Measurements from ENCODE around the gene KRTAP16-1. TPM values are rescaled to one million over a fixed set of nuclear protein-coding genes. Genes with fewer than 3 reads are reported as not detected.

The KRTAP16-1 gene
- total RNA-seq, 1 experiment from 2014 or later = not detected

- no TSS peak for BruUV-seq (replicated peaks)
- intact Hi-C loops (cut with micrococcal nuclease; ENCODE audit: unreplicated experiment) = loop anchor here (2.0 to 5.0 kb wide), 3 partner anchors 177 to 467 kb away; partner anchors contain the start of gene KRTAP4-5
- no peaks in the 10 kb centered on the region for H3K27me3 ChIP-seq (replicated peaks; ENCODE audit: insufficient read depth, low read depth, low read length, poor library complexity)
- no peak overlapping the region for H3K27ac ChIP-seq (ENCODE audit: low read depth, low read length, poor library complexity, severe bottlenecking)
- no peaks in the 10 kb centered on the region for H3K4me1 ChIP-seq (ENCODE audit: insufficient read depth, low read length, poor library complexity, severe bottlenecking)
- ChIA-PET POLR2A (ENCODE audit: low non-redundant PET) (no interaction called here), CTCF (no interaction called here)
- no peak for DNase-seq (ENCODE audit: low spot score)
- no peak overlapping the region for H3K4me3 ChIP-seq (ENCODE audit: low read depth, low read length, poor library complexity, severe bottlenecking)
- TF ChIP-seq CTCF (conservative IDR thresholded peaks at IDR 0.05; ENCODE audit: low read depth, low read length) = peak; percentile 29; the same call in 1 of the 2 replicates
- TF ChIP-seq EZH2 (IDR thresholded peaks at IDR 0.05; ENCODE audit: borderline replicate concordance, low read depth, low read length, poor library complexity, severe bottlenecking) = no peak
- H3K36me3 ChIP-seq (ENCODE audit: insufficient read depth, low read length, poor library complexity, severe bottlenecking) = no peaks in the 10 kb centered on the region
- no peaks in the 10 kb centered on the region for H3K9me3 ChIP-seq (ENCODE audit: low read depth, low read length, poor library complexity, severe bottlenecking)
Measured at GRCh38 chr17:41324180-41325075, 15.3 kb upstream of the KRTAP16-1 start.

GRCh38 chr17:41322903-41323895 is 14.1 kb upstream of the KRTAP16-1 start:
- H3K4me3 ChIP-seq (ENCODE audit: low read depth, low read length, poor library complexity, severe bottlenecking) = no peak overlapping the region
- H3K36me3 ChIP-seq (ENCODE audit: insufficient read depth, low read length, poor library complexity, severe bottlenecking) = no peaks in the 10 kb centered on the region
- no peaks in the 10 kb centered on the region for H3K4me1 ChIP-seq (ENCODE audit: insufficient read depth, low read length, poor library complexity, severe bottlenecking)
- H3K9me3 ChIP-seq (ENCODE audit: low read depth, low read length, poor library complexity, severe bottlenecking) = no peaks in the 10 kb centered on the region
- TF ChIP-seq CTCF (conservative IDR thresholded peaks at IDR 0.05; ENCODE audit: low read depth, low read length) (no peak), EZH2 (IDR thresholded peaks at IDR 0.05; ENCODE audit: borderline replicate concordance, low read depth, low read length, poor library complexity, severe bottlenecking) (no peak)
- H3K27me3 ChIP-seq (replicated peaks; ENCODE audit: insufficient read depth, low read depth, low read length, poor library complexity) = no peaks in the 10 kb centered on the region
- no TSS peak for BruUV-seq (replicated peaks)
- CTCF ChIA-PET = interaction anchor here (1.0 kb wide), 1 partner anchor 7 kb away, joined by 6 read pairs; no protein-coding TSS in a partner anchor
- no peak overlapping the region for H3K27ac ChIP-seq (ENCODE audit: low read depth, low read length, poor library complexity, severe bottlenecking)
- POLR2A ChIA-PET (ENCODE audit: low non-redundant PET) = no interaction called here
- DNase-seq (ENCODE audit: low spot score) = no peak
- intact Hi-C loops (cut with micrococcal nuclease; ENCODE audit: unreplicated experiment) = no loop called here

GRCh38 chr17:41322094-41322902 is 13.2 kb upstream of the KRTAP16-1 start:
- H3K9me3 ChIP-seq (ENCODE audit: low read depth, low read length, poor library complexity, severe bottlenecking) = no peaks in the 10 kb centered on the region
- BruUV-seq (replicated peaks) = no TSS peak
- no peak overlapping the region for H3K4me3 ChIP-seq (ENCODE audit: low read depth, low read length, poor library complexity, severe bottlenecking)
- ChIA-PET CTCF (interaction anchor here (1.0 kb wide), 1 partner anchor 8 kb away, joined by 6 read pairs; no protein-coding TSS in a partner anchor), POLR2A (ENCODE audit: low non-redundant PET) (no interaction called here)
- no peaks in the 10 kb centered on the region for H3K4me1 ChIP-seq (ENCODE audit: insufficient read depth, low read length, poor library complexity, severe bottlenecking)
- H3K27me3 ChIP-seq (replicated peaks; ENCODE audit: insufficient read depth, low read depth, low read length, poor library complexity) = no peaks in the 10 kb centered on the region
- no peaks in the 10 kb centered on the region for H3K36me3 ChIP-seq (ENCODE audit: insufficient read depth, low read length, poor library complexity, severe bottlenecking)
- DNase-seq (ENCODE audit: low spot score) = peak; percentile 56
- intact Hi-C loops (cut with micrococcal nuclease; ENCODE audit: unreplicated experiment) = no loop called here
- TF ChIP-seq EZH2 (IDR thresholded peaks at IDR 0.05; ENCODE audit: borderline replicate concordance, low read depth, low read length, poor library complexity, severe bottlenecking) (no peak), CTCF (conservative IDR thresholded peaks at IDR 0.05; ENCODE audit: low read depth, low read length) (peak; percentile 63)
- H3K27ac ChIP-seq (ENCODE audit: low read depth, low read length, poor library complexity, severe bottlenecking) = no peak overlapping the region
